ENCODE results near the gene FAM186B.

GRCh38 chr12:49548481-49548821, 57.0 kb downstream of the FAM186B start:
- TF ChIP-seq CTCF (IDR thresholded peaks at IDR 0.05) (no peak), RCOR1 (IDR thresholded peaks at IDR 0.05; ENCODE audit: low read depth, low read length) (no peak), JUN (IDR thresholded peaks at IDR 0.05) (no peak)

All from A549 (cell line).